HG02759 (cell line): ENCODE measurements around the gene CCNG1.

Experiments
- ATAC-seq: cut with Tn5 transposase; IDR thresholded peaks from one replicate; pipeline ENCODE4 v1.9.1; 2021; ENCODE audit warnings: mild to moderate bottlenecking, moderate library complexity; ENCODE audit not compliant: unreplicated experiment

CCNG1 gene

DNA sequence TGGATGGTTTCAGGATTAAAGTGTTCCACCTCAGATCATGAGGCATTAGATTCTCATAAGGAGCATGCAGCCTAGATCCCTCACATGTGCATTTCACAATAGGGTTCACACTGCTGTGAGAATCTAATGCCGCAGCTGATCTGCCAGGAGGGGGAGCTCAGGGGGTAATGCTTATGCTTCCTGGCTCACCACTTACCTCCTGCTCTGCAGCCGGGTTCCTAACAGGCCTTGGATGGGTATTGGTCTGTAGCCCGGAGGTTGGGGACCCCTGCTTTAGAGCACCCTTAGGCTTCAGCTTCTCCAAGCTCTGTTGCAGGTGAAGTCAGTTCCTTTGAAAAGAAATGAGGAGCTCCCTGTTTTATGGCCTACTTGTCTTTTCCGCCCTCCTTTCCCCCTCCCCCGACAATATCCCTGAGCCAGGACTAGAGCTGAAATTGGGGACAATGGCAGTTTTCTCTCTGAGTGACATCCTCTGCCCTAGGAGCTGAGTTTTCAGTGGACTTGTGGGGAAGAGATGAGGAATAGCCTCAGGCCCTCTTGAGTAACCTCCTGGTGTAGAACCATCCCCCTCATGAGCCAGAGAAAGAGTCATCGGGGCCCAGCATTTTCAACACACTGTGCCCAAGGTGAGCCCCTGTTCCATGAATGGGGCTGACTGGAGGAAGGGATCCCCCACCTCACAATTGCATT, 51.8 kb downstream of the CCNG1 start:
- peak; percentile 56 for ATAC-seq

DNA sequence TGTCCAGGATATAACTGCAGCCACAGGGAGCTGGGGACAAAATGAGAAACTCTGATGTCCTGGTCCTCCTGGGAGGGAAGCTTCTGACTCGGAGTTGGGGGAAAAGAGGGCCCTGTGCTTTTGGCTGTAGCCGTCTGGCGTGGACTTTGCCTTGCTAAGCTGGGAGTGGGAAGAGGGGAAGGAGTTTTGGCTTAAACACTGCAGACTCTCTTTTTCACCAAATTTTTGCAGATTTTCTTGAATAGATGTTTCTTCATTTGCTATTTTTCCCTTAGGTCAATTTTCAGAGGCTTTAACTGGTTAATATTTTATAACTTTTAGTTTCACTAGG, 52.3 kb downstream of the CCNG1 start:
- ATAC-seq, result no peak
